ENCODE data around the gene PCSK6.

PCSK6 gene

DNA sequence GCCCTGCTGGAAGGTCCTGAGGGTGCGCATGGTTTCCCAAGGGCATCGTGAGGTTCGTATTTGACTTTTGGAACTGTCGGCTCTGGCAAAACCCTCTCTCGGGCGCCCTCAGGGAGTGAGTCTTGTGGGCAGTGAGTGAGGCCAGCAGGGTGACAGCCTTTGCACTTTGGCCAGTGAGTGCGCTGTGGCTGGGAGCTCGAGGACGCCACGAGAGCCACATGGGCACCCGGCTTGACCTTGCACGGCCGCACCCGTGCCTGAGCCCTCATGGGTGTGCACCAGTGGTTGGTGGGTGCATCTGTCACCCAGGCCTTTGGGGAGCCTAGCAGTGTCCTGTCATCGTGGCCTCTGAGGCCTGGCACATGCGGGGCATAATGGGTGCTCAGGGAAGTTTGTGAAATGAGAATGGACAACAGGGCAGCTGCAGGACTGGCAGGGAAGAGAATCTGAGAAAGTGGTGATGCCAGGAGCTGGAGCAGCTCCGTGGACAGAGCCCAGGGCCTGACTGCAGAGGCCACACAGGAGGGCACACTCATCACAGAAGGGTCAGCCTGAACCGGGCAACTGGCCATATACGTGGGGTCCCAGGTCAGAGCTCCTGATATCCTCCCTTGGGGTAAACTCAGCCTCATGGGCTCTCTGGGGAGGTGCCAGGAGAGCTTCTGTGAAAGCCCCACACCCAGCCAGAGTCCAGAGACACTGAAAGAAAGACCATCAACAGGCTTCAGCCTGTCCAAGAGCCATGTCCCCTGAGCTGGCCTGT, 164.1 kb downstream of the PCSK6 start:
- DNase-seq (ENCODE audit: low read depth) = no peak

DNA sequence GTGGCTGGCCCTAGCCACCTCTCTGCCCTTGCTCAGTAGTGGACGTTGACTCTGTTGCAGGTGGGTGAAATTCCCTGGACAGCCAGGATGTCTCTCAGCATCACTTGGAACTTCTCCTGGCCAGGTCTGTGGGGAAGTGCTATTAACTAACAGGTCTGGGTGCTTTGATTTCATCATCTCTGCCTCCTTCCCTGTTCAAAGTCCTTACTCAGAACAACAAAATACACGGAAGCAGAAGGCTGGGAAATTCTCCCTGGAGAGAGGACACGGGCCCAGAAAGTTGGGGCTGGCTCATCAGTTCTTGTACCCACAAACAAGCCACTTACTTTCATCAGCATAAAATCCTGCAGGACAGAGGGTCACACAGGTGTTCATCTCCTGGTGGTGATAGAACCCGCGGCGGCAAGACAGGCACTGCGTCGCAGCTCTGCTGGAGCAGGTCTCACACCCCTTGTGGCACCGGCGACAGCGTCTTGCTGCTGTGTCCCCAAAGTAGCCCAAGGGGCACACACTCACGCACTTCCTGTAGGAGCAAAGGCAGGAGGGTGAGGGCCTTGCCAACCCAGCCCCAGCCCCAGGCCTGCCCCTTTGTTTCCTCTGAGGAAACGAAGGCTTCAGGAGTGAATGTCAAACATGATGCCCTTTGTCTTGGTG, 164.9 kb downstream of the PCSK6 start:
- no peak for DNase-seq (ENCODE audit: low read depth)

DNA sequence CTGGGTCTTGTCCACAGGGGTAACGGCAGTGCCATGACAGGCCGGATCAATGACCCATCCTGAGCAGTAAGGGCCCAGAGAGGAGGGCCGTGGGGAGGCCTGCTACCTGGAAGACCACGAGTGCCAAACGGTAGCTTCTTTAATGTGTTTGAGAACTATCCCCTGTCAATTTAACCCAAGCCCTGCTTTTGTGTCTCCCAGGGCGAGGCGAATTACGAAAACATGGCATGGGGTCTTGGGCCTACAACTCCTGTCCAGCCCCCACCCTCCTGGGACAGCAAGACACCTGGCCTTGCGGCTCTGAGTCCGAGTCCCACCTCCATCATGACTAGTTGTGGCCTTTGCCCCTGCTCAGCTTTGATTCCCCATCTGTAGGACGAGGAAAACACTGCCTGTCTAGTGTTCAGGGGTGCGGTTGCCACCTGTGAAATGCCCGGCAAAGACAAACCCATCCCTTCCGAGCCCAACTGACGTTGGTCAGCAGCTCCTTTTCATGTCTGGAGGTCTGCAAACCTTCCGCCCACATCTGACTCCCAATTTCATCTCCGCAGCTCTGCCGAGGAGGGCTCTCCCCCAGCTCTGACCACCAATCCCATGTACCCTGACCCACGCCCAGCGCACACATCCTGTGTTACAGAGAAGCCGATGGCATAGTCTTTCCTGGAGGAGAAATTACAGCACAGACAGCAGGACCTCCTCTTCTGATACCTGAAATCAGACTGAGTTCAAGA, 165.5 kb downstream of the PCSK6 start:
- DNase-seq (ENCODE audit: low read depth) = no peak

DNA sequence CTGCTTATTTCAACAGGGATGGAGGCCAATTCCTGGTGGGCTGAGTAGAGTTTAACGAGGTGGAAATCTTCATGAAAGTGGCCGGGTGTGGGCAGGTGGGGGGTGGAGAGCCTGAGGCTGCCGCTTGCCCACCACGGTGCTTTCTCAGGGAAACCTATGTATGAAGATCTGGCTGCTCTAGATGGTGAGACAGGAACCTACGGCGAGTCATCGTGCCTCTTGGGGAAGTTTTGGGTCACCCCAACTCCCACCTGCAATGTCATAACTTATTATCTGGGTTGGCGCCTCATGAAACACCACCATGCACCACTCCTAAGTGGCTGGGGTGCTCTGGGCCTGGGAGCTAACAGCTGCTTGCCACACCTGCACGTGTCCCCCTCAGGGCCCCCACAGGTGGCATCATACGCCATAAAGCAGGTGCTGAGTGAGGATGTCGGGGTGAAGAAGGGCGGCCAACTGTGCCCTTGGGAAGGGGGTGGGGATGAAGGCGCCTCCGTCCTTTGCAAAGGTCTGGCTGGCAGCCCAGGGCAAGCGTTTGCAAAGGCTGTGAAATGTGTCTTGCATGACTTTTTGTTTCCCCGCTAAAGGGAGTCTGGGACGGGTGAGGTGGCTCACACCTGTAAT, 166.5 kb downstream of the PCSK6 start:
- DNase-seq (ENCODE audit: low read depth) = no peak

DNA sequence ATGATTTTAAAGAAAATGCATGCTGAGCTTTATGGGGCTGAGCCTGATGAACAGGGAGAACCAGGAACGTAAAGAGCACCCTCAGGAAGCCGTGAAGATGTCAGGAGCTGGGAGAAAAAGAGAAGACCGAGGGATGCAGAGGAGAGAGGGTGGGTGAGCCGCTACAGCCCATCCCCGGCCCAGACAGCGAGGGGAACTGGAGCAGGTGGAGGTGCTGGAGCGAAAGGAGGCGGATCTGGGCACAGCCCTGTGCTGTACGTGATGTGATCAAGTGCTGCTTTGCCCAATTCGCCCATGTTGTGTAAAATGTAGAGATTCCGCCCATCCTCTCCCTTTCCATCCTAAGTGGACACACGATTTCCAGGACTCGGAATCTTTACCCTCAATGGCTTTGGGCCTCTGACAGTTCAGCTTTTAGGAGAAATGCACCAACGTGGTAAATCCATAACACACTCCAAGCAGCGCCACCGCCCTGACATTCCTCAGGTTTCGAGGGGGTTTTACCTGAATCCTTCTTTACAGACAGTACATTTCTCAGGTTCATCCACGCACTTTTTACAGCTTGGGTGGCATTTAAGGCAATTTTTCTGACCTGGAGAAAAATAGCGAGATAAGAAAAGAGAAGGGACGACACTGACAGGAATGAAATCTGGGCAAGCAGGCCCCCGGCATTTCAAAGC, 167.4 kb downstream of the PCSK6 start:
- DNase-seq (ENCODE audit: low read depth) = no peak

DNA sequence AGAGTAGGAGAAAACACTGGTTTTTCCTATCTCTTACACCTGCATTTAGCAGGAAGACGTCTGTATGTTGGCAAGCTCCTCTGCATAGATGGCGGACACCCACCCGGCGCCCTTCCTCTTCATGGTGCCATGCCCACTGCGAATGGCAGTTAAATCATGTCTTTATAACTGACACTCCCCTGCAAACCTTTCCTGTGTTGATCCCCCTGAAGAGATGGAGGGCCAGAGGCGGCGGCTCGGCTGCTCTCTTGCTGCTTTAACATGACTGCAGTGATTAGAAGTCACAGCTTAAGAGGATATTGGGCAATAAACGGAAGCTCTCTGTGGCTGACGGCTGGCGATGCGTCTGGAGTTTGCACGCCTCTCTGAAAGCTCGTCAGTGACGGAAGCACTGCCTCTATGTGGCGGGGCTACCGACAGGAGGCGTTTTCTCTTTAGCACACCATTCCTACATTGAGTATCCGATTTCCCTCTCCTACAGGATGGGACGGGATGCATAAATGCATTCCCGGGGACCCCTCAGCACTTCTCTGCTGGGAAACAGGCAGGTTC, 168.9 kb downstream of the PCSK6 start:
- peak; percentile 27 for DNase-seq (ENCODE audit: low read depth)

DNA sequence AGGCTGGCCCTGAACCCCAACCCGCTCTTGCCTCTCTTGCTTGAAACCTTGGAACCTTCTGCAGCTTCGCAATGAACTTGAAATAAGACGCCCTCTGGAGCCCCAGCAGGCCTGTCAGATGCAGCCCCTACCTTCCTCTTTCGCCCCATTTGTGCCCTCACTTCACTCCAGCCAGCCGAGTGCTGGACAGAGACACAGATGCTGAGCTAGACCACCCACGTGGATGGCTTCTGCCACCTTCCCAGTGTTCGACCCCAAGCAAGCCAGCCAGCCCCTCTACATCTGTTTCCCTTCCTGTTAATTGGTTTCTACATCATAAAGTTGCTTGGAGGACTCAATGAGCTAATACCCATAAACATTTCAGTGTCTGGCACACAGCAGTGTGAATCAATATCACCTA, 170.7 kb downstream of the PCSK6 start:
- DNase-seq (ENCODE audit: low read depth) = no peak

DNA sequence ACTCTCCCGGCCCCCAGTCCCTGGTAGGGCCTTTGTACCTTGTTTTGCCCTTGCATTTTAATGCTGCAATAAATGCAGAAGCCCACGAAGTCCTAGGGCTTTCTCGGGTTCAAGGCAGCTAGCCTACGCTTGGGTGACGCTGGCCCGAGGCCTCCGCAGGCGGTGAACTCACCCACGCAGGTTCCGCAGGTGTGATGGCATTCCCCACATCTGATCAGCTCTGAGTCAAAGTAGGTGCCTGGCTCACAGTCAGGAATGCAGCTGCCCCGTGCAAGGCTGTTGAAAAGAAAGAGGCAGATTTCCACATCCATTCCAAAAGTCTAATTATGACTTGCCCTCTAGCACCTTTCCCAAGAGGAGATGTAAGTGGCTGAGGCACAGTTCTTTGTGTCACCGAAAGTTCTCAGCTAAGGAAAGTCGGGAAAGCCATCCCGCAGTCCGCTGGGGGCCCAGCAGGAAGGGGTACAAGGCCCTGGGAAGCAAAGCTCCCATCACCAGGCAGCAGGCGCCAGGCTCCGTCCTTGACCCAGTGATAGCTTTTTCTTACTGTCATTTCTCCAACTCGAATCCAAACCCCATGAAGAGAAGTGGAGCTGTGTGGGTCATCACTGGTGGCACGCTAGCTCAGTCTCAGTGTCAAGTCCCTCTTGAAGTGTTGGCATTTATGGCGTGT, 171.2 kb downstream of the PCSK6 start:
- DNase-seq (ENCODE audit: low read depth) = no peak

DNA sequence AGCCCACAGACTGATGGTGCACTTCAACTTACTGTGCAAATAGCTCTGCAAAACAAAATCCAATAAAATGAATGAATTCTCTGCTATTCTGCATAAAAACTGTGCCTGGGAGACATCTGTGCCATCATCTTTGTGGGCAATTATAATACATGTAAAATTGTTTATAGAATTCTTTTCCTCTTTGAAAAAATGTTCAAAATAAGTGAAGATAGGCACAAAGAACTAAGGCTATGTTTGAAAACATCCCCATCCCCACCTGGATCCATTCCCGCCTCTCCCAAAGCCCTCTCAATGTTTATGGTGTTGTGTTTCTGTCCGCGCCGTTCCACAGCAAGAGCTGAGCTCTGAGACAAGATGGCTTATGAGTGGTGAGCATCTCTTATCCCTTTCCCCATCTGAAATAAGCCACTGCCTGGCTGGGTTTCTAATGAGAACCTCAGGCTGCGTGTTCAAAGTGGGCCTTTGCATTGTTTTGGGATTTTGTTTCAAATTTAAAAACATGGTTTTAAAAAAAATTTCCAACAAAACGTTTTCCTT, 172.1 kb downstream of the PCSK6 start:
- no peak for DNase-seq (ENCODE audit: low read depth)

DNA sequence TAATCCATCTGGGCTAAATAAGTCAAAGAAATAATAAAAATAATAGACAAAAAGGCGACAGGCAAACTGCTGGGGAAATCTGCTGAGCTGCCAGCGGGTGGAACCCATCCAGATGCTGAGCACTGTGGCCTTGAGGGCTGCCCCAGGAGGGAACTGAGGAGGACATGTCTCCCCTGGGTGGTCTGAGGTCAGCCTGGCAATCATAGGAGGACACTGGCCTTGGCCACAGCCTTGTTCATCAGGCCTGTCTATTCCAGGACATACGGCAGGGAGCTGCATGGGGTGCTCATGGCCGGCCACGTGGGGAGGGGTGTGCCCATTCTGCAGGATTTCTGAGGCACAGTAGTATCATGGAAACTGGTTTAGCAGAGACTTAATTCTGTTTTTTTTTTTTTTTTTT, 173.0 kb downstream of the PCSK6 start:
- DNase-seq (ENCODE audit: low read depth) = no peak

DNA sequence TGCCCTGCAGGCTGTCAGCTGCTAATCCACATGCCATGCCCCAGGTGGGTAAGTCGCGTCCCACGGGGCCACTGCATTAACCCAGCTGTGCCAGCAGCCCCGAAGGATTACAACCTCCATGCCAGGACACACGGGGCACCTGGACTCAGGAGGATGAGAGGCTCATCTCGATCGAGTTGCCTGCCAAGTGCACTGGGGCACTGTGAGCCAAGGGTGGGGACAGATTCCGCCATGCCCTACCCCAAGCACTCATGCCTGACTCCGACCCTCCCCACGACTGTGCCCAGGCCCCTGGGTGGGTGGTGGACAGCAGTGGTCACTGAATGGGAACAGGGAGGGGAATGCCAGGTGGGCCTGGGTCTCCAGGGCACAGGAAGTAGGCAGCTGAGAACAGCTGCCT, 173.8 kb downstream of the PCSK6 start:
- no peak for DNase-seq (ENCODE audit: low read depth)

DNA sequence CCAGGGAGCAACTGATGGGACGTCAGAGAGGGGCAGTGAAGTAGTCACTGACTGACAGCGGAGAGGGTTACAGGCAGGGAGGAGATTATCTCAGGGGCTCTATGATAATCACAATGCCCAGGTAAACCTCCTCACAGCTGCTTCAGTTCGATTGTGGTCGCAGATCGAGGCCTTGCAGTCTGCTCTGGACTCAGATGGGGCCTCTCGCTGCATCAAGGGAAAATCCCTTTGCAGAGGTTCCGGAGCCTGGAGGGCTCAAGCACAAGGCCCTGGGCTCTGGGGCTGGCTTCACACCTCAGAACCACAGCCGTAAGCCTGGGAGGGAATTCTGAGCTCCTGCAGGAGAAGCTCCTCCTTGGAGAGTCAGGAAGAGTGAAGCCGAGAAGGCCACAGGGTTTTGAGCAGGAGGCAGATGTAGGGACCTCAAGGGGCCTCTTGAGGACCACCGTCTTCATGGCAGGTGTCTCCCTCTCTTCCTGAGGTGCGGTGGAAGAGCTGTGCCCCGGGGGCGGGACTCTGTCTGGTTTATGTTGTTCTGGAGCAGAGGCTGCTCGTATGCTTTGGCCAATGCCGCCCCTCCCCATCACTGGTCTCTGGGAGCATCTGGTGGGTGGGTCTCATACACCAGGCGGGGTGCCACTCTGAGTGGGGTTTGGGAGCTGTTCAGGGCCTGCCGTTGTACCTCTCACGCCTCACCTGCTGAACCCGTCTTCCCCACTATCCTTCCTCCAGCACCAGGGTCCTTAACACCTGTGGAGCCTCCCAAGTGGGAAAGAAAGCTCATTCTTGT, 175.0 kb downstream of the PCSK6 start:
- DNase-seq (ENCODE audit: low read depth) = no peak

DNA sequence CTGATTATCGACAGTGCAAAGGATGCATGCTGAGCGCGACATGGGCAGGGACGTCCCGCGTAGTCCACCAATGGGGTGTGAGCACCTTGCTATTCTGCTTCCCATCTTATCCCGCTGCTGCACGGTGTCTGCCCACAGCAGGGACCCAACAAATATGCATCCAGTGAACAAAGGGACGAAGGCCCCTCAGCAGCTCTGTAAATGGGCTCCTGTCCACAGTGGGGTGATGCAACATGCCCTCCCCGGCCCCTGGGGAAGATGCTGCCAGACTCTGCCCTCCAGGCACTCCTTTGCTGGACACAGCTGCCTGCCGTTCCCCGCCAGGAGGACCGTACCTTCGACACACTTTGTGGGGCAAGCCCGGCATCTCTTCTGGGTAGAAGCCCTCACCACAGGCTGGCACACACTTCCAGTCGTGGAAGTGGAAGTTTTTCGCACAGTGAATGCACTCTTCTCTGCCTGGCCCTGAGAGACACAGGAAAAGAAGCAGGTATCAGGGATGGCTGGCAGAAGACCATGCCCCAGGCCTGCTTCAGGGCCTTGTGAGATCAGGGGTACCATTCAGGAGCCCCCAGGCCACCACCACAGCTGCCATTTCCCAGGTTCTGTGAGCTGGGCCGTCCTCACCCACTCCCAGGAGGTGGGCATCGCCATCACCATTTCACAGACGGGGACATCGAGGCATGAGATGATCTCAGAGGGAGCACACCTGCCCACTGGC, 176.3 kb downstream of the PCSK6 start:
- no peak for DNase-seq (ENCODE audit: low read depth)

DNA sequence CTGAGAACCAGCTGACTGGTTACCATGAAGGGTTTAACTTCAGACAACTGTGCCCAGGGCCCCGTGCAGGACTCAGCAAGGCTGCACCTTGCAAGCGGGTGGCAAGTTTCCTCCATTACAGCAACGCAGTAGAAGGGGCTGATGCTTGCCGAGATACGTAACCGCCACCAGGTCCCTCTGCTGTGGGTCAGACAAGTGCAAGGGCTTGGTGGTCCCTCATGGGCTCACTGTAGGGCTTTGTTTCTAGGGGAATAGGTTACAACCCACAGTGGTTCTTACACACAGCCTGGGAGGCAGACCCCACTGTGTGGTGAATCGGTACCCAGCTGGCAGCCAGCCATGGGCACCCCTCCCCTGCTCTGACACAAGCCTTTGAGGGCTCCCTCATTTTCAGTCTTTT, 179.0 kb downstream of the PCSK6 start:
- no peak for DNase-seq (ENCODE audit: low read depth)

DNA sequence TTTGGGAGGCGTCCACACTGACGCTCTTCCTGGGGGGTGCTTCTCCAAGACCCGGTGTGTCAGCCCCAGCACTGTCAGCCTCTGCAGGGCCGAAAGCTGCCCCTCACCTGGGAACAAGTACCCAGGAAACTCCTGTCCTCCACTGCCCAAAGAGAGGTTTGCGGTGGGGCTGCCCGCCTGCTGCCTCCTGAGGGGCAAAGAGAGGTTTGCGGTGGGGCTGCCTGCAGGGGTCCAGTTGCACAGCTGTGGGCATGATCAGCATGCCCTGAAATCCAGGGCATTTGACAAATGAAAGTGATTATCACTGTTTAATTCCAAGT, 179.4 kb downstream of the PCSK6 start:
- DNase-seq (ENCODE audit: low read depth) = no peak

DNA sequence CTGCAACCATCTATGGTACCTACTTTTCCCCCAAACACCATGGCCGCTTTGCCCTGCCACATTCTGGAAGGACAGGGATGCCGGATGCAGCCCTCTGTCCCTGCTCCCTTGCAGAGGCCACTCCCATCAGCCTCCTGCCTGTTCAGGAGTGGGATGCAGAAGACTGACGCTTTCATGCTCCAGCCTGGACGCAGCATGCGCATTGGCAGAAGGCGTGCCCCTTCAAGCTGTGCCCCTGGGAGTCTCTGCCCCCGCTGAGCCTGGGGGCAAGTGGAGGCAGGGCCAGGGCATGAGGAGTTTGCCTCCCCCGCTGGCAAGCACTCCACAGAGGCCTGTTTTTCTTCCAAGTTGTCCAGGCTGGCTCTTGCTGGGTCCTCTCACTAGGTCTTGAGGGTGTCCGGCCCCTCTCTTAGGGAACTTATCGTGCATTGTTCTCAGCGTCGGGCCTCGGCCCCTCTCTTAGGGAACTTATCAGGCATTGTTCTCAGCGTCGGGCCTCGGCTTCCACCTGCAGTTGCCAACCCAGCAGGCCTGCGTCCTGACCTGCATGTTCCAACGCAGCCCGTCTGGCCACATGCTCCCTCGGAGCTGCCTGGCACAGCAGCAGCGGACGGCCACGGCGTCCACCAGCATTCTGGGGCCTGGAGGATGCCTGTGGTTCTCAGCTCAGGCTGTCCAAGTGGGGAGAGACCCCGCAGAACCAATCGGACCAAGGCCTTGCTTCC, 179.9 kb downstream of the PCSK6 start:
- DNase-seq (ENCODE audit: low read depth) = no peak

DNA sequence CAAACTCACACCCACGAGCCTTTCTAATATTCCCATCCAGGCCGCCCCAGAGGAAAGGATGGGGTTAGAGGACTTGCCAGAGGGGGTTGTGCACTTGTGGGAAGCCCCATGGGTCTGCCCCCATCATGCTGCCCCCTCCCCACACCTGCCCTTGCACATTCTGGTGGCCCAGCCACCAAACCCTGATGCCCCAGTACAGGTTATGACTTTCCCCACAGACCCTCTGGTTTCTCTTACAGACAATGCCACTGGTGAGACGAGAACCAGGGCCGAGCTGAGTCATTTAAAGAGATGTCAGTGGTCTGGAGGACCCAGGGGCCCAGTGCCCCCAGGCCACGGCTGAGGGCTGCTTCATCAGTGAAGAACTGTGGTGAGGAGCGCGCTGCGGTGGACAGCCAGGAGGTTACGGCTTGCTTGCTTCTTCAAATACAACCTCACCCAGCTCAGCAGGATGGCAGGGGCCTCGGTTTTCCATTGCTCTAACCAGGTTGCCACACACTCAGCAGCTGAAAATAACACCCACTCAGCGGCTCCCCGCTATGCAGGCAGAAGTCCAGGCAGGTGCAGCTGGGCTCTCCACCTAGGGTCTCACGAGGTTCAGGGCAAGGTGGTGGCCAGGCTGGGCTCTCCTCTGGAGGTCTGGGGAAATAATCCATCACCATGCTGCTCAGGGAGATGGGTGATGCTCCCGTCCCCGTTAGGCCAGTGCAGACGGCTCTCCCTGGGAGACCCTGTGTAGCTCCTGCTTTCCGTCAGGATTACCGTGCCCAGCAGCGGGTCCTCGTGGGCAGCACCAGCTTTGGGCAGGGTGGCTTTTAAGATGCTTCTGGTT, 180.7 kb downstream of the PCSK6 start:
- no peak for DNase-seq (ENCODE audit: low read depth)
